Activated CD4-positive, alpha-beta T cell treated with anti-CD3 and anti-CD28 coated beads for 36 hours (primary cell): Measurements from ENCODE around the gene TACC2. TPM values are rescaled to one million over a fixed set of nuclear protein-coding genes. Genes with fewer than 3 reads are reported as not detected.
"Not testable (repeated sequence)": the region's sequence is repeated elsewhere in the genome, so short reads cannot be mapped to it uniquely, and the experiment has no call there.

Experiments used
- ATAC-seq: fragments of 200-7000 bp; cut with Tn5 transposase; one replicate; pipeline ENCODE4 v1.10.0; 2021; ENCODE audit warnings: mild to moderate bottlenecking, moderate library complexity
- CTCF ChIA-PET: fragments of 350-600 bp; sonication (Branson Sonifier 250); formaldehyde crosslinking; loops from one replicate; lab custom pipeline; 2021; ENCODE audit warnings: antibody characterized with exemption; lab: Charles Lee
- POLR2A ChIA-PET: fragments of 350-600 bp; sonication (Branson Sonifier 250); formaldehyde crosslinking; loops from one replicate; lab custom pipeline; 2021; ENCODE audit warnings: antibody characterized with exemption, inconsistent platforms; lab: Charles Lee
- DNase-seq: peaks from one replicate; pipeline ENCODE4 v3.0.0-alpha.2; 2020
- H3K27ac Mint-ChIP-seq: one replicate; pipeline ENCODE4 v1.8.0; 2021; ENCODE audit warnings: mixed read lengths
- H3K27me3 Mint-ChIP-seq: one replicate; pipeline ENCODE4 v1.8.0; 2021; ENCODE audit warnings: mixed read lengths
- H3K36me3 Mint-ChIP-seq: one replicate; pipeline ENCODE4 v1.8.0; 2021; ENCODE audit warnings: low read depth, mixed read lengths
- H3K4me1 Mint-ChIP-seq: one replicate; pipeline ENCODE4 v1.8.0; 2021; ENCODE audit warnings: mixed read lengths
- H3K4me3 Mint-ChIP-seq: one replicate; pipeline ENCODE4 v1.8.0; 2021; ENCODE audit warnings: mild to moderate bottlenecking, moderate library complexity, mixed read lengths
- H3K9me3 Mint-ChIP-seq: one replicate; pipeline ENCODE4 v1.8.0; 2021; ENCODE audit warnings: low read depth, mixed read lengths
- intact Hi-C, 2 experiments: fragments of 100-400 bp; cut with DNase I in 1 of 2; cut with micrococcal nuclease in 1 of 2; formaldehyde crosslinking; loops; one replicate each; pipeline versions ENCODE4 v1.14.2 to v1.15.1; 2022 to 2024; cut with DNase I, micrococcal nuclease
- total RNA-seq, 2 experiments: library from RNA; stranded (reverse); gene quantifications; one replicate each; pipeline ENCODE4 v1.2.3, GENCODE V29; 2021

TACC2 gene
- total RNA-seq, 2 experiments from 2014 or later, result not detected

- POLR2A ChIA-PET, result no interaction called here
- no peak overlapping the region for H3K27ac Mint-ChIP-seq
- H3K36me3 Mint-ChIP-seq, result no peaks in the 10 kb centered on the region
- H3K4me1 Mint-ChIP-seq, result no peaks in the 10 kb centered on the region
- ATAC-seq (no peak), DNase-seq (no peak)
- H3K27me3 Mint-ChIP-seq, result peaks cover 5% of the 10 kb centered on the region
- H3K4me3 Mint-ChIP-seq, result no peak overlapping the region
- intact Hi-C loops, result no loop called here
- H3K9me3 Mint-ChIP-seq, result no peaks in the 10 kb centered on the region
- CTCF ChIA-PET, result no interaction called here
Observed at GRCh38 chr10:122053314-122053713, 64.4 kb downstream of the TACC2 start.

DNA sequence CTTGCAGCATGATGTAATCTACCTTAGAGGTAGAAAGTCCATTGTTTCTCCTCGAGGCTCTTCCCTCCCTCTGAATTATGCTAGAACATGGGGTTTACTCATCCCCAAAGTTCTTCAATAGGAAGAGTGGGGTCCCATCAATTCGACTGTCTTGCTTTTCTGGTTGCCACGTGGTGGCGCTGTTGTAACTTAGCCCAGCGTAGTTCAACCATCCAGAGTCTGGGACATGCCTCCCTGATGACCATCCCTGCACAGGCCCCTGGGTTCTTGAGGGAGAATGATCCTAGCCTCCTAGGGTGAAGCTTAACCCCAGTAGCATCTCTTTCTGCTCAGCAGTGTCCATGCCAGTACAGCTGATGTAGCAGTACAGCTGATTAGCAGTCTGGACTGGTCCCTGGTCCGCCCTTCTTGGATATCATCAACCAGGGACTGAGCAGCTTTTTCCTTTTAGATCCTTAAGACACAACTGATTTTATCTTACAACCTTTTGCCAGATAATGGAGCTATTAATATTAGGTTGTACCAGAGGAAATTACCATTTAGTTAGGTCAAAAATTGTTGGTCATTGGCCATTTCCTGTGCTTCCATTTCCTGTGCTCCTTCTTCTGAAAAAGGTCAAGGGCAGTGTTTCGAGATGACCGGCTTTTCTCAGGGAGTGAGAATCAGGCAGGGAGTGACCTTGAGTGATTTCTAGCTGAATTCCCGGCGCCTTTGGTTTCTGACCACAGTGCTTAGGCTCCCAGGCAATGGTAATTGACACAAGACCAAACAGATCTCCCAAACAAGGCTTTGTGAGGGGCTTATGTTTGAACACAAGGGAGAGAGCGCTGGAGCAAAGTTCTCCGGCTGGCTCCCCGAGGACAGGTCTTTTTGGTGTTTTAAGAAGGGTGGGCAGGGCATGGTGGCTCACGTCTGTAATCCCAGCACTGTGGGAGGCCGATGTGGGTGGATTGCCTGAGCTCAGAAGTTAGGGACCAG is 65.4 kb downstream of the TACC2 start:
- Mint-ChIP-seq H3K4me3 (no peak overlapping the region), H3K4me1 (no peaks in the 10 kb centered on the region), H3K27ac (no peak overlapping the region), H3K27me3 (peaks cover 5% of the 10 kb centered on the region), H3K36me3 (no peaks in the 10 kb centered on the region), H3K9me3 (no peaks in the 10 kb centered on the region)
- POLR2A ChIA-PET, result no interaction called here
- ATAC-seq, result no peak
- intact Hi-C loops, result no loop called here
- CTCF ChIA-PET, result interaction anchor here (0.6 to 0.8 kb wide), 2 partner anchors 9 to 97 kb away, joined by 3 read pairs; no protein-coding TSS in a partner anchor
- peak; percentile 46 for DNase-seq

GRCh38 chr10:122055252-122055651 is 66.3 kb downstream of the TACC2 start:
- ChIA-PET CTCF (no interaction called here), POLR2A (no interaction called here)
- no peak overlapping the region for H3K27ac Mint-ChIP-seq
- no peak for DNase-seq
- H3K9me3 Mint-ChIP-seq, result no peaks in the 10 kb centered on the region
- no peaks in the 10 kb centered on the region for H3K36me3 Mint-ChIP-seq
- H3K4me3 Mint-ChIP-seq, result no peak overlapping the region
- intact Hi-C loops, result no loop called here
- no peak for ATAC-seq
- peaks cover 5% of the 10 kb centered on the region for H3K27me3 Mint-ChIP-seq
- no peaks in the 10 kb centered on the region for H3K4me1 Mint-ChIP-seq

- Mint-ChIP-seq H3K4me1 (no peaks in the 10 kb centered on the region), H3K27ac (no peak overlapping the region)
Observed at GRCh38 chr10:122056431-122057094, 67.6 kb downstream of the TACC2 start.

DNA sequence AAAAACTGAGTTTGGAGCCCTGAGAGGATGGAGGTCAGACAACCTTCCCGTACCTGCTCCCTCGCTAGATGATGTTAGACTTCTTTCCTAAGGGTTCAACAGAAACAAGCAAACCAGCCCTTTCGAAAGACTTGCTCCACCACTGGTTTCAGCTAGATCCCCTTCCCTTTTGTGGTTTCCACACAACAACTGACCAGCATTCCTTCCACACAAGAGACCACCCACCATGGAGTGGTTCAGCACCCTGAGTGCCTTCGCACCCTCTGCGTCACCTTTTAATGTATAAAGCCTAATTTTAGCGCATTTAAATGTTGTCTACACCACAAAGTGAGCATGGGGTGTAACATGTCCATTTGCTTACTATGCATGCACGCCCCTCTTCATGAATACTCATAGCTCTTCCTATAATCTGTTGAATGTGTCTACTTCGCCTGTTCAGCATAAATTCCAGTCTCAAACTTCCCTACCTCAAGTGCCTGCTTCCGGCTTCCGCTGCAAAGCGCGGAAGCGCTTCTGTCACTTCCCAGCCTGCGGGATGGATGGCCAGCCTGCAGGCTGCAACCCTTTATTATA is 69.0 kb downstream of the TACC2 start:
- ATAC-seq (no peak), DNase-seq (no peak)
- no peaks in the 10 kb centered on the region for H3K36me3 Mint-ChIP-seq
- peaks cover 5% of the 10 kb centered on the region for H3K27me3 Mint-ChIP-seq
- intact Hi-C loops, result no loop called here
- ChIA-PET POLR2A (no interaction called here), CTCF (interaction anchor here (0.8 kb wide), 1 partner anchor 168 kb away, joined by 4 read pairs; no protein-coding TSS in a partner anchor)
- H3K27ac Mint-ChIP-seq, result no peak overlapping the region
- no peak overlapping the region for H3K4me3 Mint-ChIP-seq
- H3K4me1 Mint-ChIP-seq, result no peaks in the 10 kb centered on the region
- H3K9me3 Mint-ChIP-seq, result no peaks in the 10 kb centered on the region

More at GRCh38 chr10:122056431-122057094, 67.6 kb downstream of the TACC2 start:
- intact Hi-C loops, result no loop called here
- no peaks in the 10 kb centered on the region for H3K9me3 Mint-ChIP-seq
- DNase-seq, result no peak
- ChIA-PET POLR2A (no interaction called here), CTCF (no interaction called here)
- H3K4me3 Mint-ChIP-seq, result no peak overlapping the region
- peaks cover 5% of the 10 kb centered on the region for H3K27me3 Mint-ChIP-seq
- no peaks in the 10 kb centered on the region for H3K36me3 Mint-ChIP-seq
- ATAC-seq, result no peak

DNA sequence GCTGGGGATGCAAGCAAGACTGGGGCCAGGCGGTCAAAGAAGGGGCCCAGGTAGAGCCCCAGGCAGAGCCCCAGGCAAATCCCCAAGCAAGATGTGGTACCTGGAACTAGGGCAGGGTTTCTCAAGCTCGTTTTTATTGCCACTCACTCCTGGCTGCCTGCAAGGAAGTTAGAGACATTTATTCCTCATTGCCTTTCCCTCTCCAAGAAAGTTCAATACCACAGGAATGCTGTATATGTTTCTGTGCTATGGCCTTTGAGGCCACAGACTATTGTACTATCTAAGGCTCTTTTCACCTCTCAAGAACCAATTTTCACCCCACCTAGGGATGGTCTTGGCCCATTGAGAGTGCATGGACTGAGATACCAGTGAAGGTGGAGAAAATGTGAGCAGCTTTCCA is 71.3 kb downstream of the TACC2 start:
- DNase-seq (no peak), ATAC-seq (no peak)
- CTCF ChIA-PET, result no interaction called here
- Mint-ChIP-seq H3K36me3 (no peaks in the 10 kb centered on the region), H3K9me3 (no peaks in the 10 kb centered on the region), H3K4me1 (no peaks in the 10 kb centered on the region), H3K4me3 (no peak overlapping the region), H3K27me3 (peaks cover 2% of the 10 kb centered on the region), H3K27ac (no peak overlapping the region)
- POLR2A ChIA-PET, result no interaction called here
- intact Hi-C loops, result no loop called here

DNA sequence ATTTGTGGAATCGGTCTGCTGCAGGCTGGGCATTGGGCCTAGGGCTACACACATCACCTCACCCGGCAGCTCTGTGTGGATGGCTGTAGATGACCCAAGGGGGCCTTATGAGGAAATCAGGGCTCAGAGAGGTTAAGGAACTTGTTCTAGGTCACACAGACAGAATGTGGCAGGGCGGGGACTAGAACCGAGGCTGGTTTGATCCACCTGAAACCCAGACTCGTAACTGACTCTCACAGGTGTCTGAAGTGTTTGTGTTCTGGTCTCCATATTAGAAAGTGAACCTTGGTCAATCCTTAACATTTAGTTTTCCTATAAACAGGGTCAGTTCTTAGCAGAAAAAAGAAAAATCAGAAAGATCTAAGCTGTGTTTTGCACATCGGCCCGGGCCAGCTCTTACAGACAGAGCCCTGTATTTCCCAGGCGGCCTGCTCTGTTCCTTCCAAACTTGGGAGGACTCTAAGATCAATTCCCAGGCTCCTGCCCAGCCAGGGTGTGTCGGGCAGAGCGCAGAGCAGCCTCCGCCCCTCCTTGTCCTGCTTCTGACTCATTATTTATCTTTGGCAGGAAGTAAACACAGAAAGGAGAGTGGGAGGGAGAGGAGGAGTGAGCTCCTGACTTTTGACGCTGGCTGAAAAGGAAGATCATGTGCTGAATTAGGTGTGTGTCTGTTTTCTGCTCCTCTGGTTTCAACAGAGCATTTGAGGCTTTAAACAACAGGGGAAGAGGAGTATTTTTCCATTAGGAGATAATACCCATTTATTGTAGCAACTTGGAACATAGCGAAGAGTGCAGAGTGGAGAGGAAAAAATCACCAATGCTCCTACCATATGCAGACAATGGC is 74.1 kb downstream of the TACC2 start:
- no peaks in the 10 kb centered on the region for H3K4me1 Mint-ChIP-seq
- ATAC-seq, result no peak

DNA sequence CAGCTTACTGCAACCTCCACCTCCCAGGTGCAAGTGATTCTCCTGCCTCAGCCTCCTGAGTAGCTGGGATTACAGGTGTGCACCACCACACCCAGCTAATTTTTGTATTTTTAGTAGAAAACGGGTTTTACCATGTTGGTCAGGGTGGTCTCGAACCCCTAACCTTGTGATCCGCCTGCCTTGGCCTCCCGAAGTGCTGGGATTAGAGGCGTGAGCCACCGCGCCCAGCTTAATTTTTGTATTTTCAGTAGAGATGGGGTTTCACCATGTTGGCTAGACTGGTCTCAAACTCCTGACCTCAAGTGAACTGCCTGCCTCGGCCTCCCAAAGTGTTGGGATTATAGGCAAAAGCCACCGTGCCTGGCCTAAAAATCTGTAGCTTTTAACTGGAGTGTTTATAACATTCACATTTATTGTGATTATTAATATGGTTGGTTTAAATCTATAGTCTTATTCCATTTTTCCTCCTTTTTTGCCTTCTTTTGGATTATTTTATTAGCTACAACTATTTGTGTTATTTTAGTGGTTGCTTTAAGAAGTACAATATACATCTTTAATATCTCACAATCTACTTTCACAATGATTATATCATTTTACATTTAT is 77.5 kb downstream of the TACC2 start:
- H3K4me3 Mint-ChIP-seq, H3K4me1 Mint-ChIP-seq, ATAC-seq, CTCF ChIA-PET, DNase-seq, H3K27me3 Mint-ChIP-seq, H3K9me3 Mint-ChIP-seq, POLR2A ChIA-PET, H3K36me3 Mint-ChIP-seq, H3K27ac Mint-ChIP-seq, intact Hi-C loops: not testable (repeated sequence)

More for the DNA sequence above, 74.1 kb downstream of the TACC2 start:
- no peaks in the 10 kb centered on the region for H3K36me3 Mint-ChIP-seq
- H3K27ac Mint-ChIP-seq, result no peak overlapping the region
- POLR2A ChIA-PET, result no interaction called here
- H3K27me3 Mint-ChIP-seq, result peaks cover 4% of the 10 kb centered on the region
- H3K4me3 Mint-ChIP-seq, result no peak overlapping the region
- peaks cover 1% of the 10 kb centered on the region for H3K9me3 Mint-ChIP-seq
- CTCF ChIA-PET, result interaction anchor here (0.6 to 1.4 kb wide), 2 partner anchors 9 to 136 kb away, joined by 3 read pairs; no protein-coding TSS in a partner anchor
- no peak for DNase-seq
- intact Hi-C loops, result no loop called here

DNA sequence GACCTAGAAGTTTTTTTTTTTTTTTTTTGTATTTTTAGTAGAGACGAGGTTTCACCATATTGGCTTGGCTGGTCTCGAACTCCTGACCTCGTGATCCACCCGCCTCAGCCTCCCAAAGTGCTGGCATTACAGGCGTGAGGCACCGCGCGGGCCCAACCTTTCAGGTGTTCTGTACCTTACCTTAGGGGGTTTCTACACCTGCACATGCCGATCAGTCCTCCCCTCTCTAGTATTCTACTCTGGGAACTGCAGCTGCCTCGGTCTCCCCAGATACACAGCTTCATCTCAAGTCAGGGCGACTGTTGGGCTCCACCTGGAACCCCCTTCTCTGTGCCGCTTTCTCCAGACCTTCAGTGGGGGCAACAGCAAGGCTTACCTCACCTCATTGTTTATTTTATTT is 79.9 kb downstream of the TACC2 start:
- POLR2A ChIA-PET, result no interaction called here
- intact Hi-C loops, result no loop called here
- peaks cover 6% of the 10 kb centered on the region for H3K27me3 Mint-ChIP-seq
- peaks cover 1% of the 10 kb centered on the region for H3K9me3 Mint-ChIP-seq
- H3K27ac Mint-ChIP-seq, result no peak overlapping the region
- H3K4me1 Mint-ChIP-seq, result no peaks in the 10 kb centered on the region
- CTCF ChIA-PET, result no interaction called here
- ATAC-seq, result no peak
- no peaks in the 10 kb centered on the region for H3K36me3 Mint-ChIP-seq
- no peak overlapping the region for H3K4me3 Mint-ChIP-seq
- DNase-seq, result no peak

GRCh38 chr10:122072491-122072890 is 83.5 kb downstream of the TACC2 start:
- Mint-ChIP-seq H3K36me3 (no peaks in the 10 kb centered on the region), H3K9me3 (no peaks in the 10 kb centered on the region), H3K4me3 (no peak overlapping the region), H3K4me1 (no peaks in the 10 kb centered on the region), H3K27me3 (peaks cover 6% of the 10 kb centered on the region), H3K27ac (no peak overlapping the region)
- CTCF ChIA-PET, result no interaction called here
- no peak for ATAC-seq
- intact Hi-C loops, result no loop called here
- POLR2A ChIA-PET, result no interaction called here
- DNase-seq, result no peak
